NCI-H1694 treated with DMSO at 0.1 percent for 48 hours (cell line): ENCODE measurements around the gene SLC7A5.
A peak's percentile ranks its signal among the peaks of the same experiment; 100 is the strongest.
"Not testable (repeated sequence)": the region's sequence is repeated elsewhere in the genome, so short reads cannot be mapped to it uniquely, and the experiment has no call there.

Experiments
- DNase-seq: peaks from one replicate; lab custom pipeline; 2025; lab: John Stamatoyannopoulos, UW

The SLC7A5 gene

GRCh38 chr16:87822108-87822970 lies 47.0 kb downstream of the SLC7A5 start:
- no peak for DNase-seq

GRCh38 chr16:87821376-87822107 lies 47.8 kb downstream of the SLC7A5 start:
- DNase-seq: no peak

GRCh38 chr16:87819983-87820382 lies 49.3 kb downstream of the SLC7A5 start:
- no peak for DNase-seq

- DNase-seq: no peak
Measured at GRCh38 chr16:87819282-87819681, 50.0 kb downstream of the SLC7A5 start.

GRCh38 chr16:87818533-87819161 lies 50.7 kb downstream of the SLC7A5 start:
- DNase-seq: no peak

GRCh38 chr16:87817910-87818309 lies 51.4 kb downstream of the SLC7A5 start:
- DNase-seq: no peak

GRCh38 chr16:87817370-87817769 lies 51.9 kb downstream of the SLC7A5 start:
- DNase-seq: not testable (repeated sequence)

- DNase-seq: no peak
Measured at GRCh38 chr16:87816507-87817100, 52.7 kb downstream of the SLC7A5 start.

- DNase-seq: no peak
Measured at GRCh38 chr16:87815567-87815966, 53.7 kb downstream of the SLC7A5 start.

- DNase-seq: no peak
Measured at GRCh38 chr16:87812200-87812656, 57.1 kb downstream of the SLC7A5 start.

- not testable (repeated sequence) for DNase-seq
Measured at GRCh38 chr16:87811454-87811853, 57.9 kb downstream of the SLC7A5 start.

GRCh38 chr16:87809150-87809902 lies 60.0 kb downstream of the SLC7A5 start:
- DNase-seq: no peak

- DNase-seq: no peak
Measured at GRCh38 chr16:87808108-87808507, 61.2 kb downstream of the SLC7A5 start.

- peak; percentile 61 for DNase-seq
Measured at GRCh38 chr16:87806641-87807546, 62.4 kb downstream of the SLC7A5 start.

GRCh38 chr16:87806261-87806640 lies 63.1 kb downstream of the SLC7A5 start:
- DNase-seq: no peak

- no peak for DNase-seq
Measured at GRCh38 chr16:87803385-87803784, 65.9 kb downstream of the SLC7A5 start.

- no peak for DNase-seq
Measured at GRCh38 chr16:87802670-87803069, 66.6 kb downstream of the SLC7A5 start.

- DNase-seq: no peak
Measured at GRCh38 chr16:87801679-87802259, 67.5 kb downstream of the SLC7A5 start.

GRCh38 chr16:87800497-87800896 lies 68.8 kb downstream of the SLC7A5 start:
- no peak for DNase-seq

GRCh38 chr16:87795336-87795735 lies 74.0 kb downstream of the SLC7A5 start:
- no peak for DNase-seq
